WTC11 (cell line): ENCODE results near the gene RLN2.

Source experiments
- AR ChIP-seq: fragments of 250-450 bp; sonication (Bioruptor Pico); IDR thresholded peaks from 2 replicates; pipeline ENCODE4 v1.9.0; 2021; ENCODE audit warnings: mild to moderate bottlenecking
- ATF1 ChIP-seq: sonication (generic); formaldehyde crosslinking; IDR thresholded peaks from 2 replicates; pipeline ENCODE4 v1.8.1; 2023; ENCODE audit warnings: mild to moderate bottlenecking, moderate library complexity, missing genetic modification reagents
- CTCF ChIP-seq: fragments of 200-600 bp; IDR thresholded peaks from 2 replicates; pipeline ENCODE4 v1.8.0; 2022; ENCODE audit warnings: antibody characterized with exemption
- IRF1 ChIP-seq: sonication (generic); formaldehyde crosslinking; IDR thresholded peaks from 2 replicates; pipeline ENCODE4 v1.8.0; 2023; ENCODE audit warnings: missing genetic modification reagents
- PRDM15 ChIP-seq: sonication (generic); formaldehyde crosslinking; IDR thresholded peaks from 2 replicates; pipeline ENCODE4 v1.8.0; 2022; ENCODE audit warnings: missing genetic modification reagents
- TEAD4 ChIP-seq: sonication (generic); formaldehyde crosslinking; IDR thresholded peaks from 2 replicates; pipeline ENCODE4 v1.8.0; 2022; ENCODE audit warnings: mild to moderate bottlenecking, missing genetic modification reagents

- TF ChIP-seq PRDM15 (CRISPR knock-in tag): no peak
- TF ChIP-seq CTCF: no peak
- TF ChIP-seq IRF1 (CRISPR knock-in tag): no peak
- TF ChIP-seq ATF1 (CRISPR knock-in tag): no peak
- no peak for TF ChIP-seq AR
- TF ChIP-seq TEAD4 (CRISPR knock-in tag): no peak
Observed at GRCh38 chr9:5292141-5292540, 12.4 kb downstream of the RLN2 start.
